GM18867 (cell line): ENCODE results near the gene NKX2-4.
"Not testable (repeated sequence)": the region's sequence is repeated elsewhere in the genome, so short reads cannot be mapped to it uniquely, and the experiment has no call there.

Experiments used
- ATAC-seq: cut with Tn5 transposase; IDR thresholded peaks from one replicate; pipeline ENCODE4 v1.9.1; 2021; ENCODE audit warnings: mild to moderate bottlenecking, moderate library complexity; ENCODE audit not compliant: unreplicated experiment

Gene NKX2-4

DNA sequence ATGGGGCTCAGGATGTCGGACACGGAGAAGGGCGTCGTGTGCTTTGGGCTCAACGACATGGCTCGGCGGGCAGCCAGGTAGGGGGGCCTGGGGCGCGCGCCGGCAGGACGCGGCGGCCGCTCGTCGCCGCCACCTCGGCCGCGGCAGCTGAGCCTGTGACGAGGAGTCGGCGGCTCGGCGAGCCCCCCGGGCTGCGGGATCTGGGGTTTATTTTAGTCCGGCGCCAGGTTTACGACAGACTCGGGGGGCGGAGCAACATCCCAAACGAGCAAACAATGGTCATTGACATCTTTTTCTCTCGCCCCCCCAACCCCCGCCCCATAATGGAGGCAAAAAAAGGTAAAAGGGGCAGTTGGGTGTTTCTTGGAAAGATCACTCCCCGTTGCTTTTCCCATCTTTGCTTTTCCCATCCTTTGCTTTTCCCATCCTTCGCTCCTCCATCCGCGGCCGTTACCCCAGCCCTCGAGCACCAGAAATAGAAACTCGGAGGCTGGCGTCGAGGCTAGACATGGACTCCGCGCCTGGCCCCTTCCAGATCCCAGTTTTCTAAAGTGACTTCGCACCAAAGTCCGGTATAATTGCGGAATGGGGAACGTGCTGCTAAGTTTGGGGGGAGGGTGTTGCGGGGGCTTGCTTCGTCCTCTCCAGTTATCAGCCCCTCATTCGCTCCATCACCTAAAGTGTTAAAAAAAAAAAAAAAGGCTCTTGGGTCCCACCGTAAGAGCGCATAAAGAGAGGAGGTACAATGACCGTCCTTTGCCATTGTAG is at the start of gene NKX2-4:
NKX2-4 (minus strand) TSS at position 186 of the 768 bp plus-strand sequence; CDS start at position 59, 127 bp downstream.
- no peak for ATAC-seq

DNA sequence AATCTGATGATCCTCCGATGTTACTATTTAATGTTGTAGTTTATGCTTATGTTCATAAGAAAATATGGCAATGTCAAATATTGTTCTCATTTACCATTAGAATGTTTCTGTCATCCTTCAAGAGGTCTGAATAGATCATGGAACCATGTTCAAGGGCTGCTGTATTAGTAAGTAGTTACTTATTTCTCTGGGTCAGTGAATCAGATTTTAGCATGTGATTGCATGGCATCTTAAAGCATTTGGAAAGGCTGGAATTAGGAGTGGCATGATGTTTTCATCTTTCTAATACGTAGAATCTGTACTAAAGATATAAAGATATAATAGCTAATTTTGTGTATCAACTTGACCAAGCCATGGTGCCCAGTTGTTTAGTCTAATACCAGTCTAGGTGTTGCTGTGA is 40.5 kb upstream of the NKX2-4 start:
- ATAC-seq, result no peak

DNA sequence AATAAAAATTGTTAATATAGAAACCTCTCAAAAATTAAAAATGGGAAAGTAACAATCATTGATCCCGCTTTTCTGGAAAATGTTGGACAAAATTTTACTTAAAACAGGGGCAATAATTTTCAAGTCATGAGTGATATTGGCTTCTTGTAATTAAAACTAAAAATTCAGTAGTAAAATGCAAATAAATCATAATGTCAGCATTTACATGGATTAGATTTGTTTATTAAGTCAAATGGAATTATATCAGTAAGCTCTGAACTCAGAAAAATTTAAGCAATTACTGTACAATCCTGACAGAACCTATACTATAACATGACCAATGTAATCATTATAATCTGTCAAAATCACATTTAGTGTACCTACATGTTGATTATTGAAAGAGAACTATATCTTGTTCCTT is 39.9 kb upstream of the NKX2-4 start:
- no peak for ATAC-seq

DNA sequence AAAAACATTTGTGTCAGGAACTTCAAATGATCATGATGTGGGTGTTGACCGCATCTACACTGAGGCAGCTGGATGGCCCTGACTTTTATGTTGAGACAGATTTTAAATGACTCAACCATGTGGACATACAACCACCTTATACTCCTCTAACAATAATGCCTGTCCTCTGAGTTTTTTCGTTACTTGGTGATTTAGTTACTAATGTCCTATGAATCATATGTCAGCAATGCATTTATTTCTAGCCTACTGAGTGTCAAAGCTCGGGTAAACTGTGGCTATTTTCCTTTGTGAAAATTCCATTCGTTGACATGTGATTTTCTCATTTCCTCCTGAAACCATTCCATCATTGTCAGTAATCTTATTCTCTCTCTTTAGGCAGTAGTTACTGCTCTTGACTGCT is 38.9 kb upstream of the NKX2-4 start:
- ATAC-seq, result no peak

DNA sequence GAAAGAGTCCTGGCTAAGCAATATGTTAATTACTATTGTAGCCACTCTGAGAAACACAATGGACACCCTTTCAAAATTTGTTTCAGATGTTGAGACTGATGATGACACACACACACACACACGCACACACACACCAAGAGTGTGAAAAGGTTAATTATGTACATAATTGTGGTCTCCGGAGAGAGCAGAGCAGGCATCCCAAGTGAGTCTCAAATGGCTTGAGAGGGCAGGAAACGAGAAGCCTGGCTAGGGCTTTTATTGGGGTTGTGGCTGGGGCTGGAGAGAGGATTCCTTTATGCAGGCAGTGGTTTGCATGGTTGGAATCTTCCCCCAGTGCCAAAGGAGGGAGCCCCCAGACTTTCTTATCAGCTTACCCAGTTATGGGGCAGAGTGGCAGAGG is 38.2 kb upstream of the NKX2-4 start:
- no peak for ATAC-seq

DNA sequence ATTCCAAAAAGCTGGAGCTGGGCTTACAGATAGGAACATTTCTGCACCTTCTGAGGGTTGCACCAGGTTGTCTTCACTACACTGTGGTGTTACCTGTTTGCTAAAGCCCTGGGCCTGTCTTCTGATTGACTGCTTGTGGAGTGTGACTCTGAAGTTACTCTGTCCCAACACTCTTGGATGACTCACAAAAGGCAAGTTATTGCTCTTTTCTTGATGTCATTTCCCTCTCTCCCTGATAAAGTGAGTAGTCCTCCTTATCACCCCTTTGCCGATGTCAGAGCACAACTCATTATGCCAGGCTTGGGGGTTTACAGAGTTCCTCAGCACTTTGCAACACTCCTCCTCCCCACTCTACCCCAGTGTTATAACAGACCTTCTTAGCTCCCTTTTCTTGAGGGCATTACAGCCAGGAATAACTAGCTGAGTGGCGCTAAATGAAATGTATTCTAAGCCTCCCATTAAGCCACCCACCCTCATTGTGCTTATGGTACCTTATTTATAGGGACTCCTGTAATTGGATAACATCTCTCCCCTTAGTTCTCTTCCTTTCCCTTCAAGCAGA is 36.1 kb upstream of the NKX2-4 start:
- no peak for ATAC-seq

DNA sequence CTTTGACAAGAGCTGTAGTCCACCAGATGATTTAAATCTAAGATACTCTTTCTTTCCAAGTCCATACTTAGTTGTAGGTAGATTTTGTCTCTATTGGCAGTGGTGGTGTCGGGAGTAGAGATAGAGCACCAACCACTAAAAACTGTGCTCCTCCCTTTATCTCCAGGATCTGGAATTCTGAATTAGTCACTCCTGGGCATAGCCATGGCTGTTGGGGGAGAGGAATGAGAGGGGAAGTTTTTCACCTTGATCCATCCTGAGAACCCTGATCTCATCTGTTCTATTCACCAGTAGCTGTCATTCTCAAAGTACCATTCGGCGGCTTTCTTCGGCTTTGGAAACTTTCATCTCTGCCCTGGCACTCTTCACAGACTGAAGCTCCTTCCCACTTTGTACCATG is 35.6 kb upstream of the NKX2-4 start:
- ATAC-seq, result no peak

DNA sequence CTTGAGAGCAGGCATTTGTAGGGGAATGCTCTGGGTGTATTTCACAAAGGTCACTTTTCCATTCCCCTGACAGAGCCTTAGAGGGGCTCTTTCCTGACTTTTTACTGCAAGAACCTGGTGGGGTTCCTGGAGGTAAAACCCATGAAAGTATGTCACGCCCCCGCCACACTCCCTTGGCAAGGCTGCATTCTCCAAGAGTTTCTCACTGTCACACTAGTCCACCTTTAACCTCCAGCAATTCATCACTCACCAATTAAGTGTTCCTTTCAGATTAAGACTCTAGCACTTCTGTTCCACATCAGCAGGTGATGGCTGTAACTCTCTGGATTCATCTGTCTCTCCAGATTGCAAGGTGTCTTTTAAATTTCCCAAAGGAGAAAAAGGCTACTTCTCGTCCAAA is 32.7 kb upstream of the NKX2-4 start:
- ATAC-seq, result no peak

DNA sequence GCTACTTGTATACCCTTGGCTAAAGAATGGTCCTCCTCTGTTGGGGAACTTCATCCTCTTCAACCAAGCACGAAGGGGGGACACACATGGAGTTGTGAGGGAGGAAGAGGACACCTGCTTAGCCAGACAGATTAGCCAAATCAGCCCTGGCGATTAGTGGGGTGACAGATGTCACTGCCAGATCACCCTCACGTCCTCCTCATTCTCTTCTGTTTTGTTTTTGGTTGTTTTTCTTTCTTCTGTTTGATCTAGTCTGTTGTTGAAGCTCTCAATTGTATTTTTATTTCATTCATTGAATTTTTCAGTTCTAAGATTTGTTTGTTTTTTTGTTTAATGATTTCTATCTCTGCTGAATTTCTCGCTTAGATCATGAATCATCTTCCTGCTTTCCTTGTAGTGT is 27.5 kb upstream of the NKX2-4 start:
- no peak for ATAC-seq

DNA sequence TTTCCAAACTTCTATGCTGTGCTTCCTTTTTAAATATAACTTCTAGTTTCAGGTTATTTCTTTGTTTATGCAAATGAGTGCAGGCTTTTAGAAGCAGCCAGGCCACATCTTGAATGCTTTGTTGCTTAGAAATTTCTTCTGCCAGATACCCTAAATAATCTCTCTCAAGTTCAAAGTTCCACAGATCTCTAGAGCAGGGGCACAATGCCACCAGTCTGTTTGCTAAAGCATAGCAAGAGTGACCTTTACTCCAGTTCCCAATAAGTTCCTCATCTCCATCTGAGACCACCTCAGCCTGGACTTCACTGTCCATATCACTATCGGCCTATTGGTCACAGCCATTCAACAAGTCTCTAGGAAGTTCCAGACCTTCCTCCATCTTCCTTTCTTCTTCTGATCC is 26.4 kb upstream of the NKX2-4 start:
- ATAC-seq, result not testable (repeated sequence)

DNA sequence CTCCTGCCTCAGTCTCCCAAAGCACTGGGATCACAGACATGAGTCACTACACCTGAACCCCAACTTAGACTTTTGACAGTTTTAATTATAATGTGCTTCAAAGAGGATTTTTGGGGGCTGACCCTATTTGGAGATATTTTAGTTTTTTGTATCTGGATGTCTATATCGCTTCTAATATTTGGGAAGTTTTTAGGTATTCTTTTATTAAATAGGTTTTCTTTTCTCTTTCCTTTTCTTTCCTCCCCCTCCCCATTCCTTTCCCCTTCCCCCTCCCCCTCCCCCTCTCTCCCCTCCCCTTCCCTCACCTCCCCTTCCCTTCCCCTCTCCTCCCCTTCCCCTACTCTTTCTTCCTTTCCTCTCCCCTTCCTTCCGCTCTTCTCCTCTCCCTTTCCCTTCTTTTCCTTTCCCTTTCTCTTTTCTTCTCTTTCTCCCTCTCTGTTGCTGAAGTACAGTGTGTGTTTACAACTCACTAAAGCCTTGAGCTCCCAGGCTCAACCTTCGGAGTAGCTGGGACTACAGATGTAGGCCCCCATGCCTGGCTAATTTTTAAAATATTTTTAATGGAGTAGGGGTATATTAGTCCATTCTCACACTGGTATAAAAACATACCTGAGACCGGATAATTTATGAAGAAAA is 24.4 kb upstream of the NKX2-4 start:
- no peak for ATAC-seq

DNA sequence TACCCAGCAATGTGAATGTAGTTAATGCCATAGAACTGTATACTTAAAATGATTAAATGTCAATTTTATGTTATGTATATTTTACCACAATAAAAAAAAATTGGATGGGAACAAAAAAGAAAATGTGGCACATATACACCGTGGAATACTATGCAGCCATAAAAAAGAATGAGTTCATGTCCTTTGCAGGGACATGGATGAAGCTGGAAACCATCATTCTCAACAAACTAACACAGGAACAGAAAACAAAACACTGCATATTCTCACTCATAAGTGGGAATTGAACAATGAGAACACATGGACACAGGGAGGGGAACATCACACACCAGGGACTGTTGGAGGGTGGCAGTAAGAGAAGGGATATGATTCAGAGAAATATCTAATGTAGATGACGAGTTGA is 21.8 kb upstream of the NKX2-4 start:
- not testable (repeated sequence) for ATAC-seq

DNA sequence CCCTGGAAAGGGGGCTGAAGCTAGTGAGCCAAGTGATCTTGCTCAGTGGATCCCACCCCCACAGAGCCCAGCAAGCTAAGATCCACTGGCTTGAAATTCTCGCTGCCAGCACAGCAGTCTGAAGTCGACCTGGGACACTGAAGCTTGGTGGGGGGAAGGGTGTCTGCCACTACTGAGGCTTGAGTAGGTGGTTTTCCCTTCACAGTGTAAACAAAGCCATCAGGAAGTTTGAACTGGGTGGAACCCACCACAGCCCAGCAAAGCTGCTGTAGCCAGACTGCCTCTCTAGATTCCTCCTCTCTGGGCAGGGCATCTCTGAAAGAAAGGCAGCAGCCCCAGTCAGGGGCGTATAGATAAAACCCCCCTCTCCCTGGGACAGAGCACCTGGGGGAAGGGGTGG is 16.7 kb upstream of the NKX2-4 start:
- ATAC-seq, result not testable (repeated sequence)

DNA sequence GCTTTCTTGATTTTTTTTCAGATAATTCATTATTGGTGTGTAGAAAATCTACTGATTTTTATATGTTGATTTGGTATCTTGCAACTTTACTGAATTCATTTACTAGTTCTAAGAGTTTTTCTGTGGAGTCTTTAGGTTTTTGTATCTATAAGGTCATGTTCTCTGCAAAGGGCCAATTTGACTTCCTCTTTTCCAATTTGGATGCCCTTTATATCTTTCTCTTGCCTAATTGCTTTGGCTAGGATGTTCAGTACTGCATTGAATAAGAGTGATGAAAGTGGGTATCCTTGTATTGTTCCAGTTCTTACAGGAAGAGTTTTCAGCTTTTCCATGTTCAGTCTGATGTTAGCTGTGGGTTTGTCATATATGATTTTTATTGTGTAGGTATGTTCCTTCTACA is 14.4 kb upstream of the NKX2-4 start:
- no peak for ATAC-seq

DNA sequence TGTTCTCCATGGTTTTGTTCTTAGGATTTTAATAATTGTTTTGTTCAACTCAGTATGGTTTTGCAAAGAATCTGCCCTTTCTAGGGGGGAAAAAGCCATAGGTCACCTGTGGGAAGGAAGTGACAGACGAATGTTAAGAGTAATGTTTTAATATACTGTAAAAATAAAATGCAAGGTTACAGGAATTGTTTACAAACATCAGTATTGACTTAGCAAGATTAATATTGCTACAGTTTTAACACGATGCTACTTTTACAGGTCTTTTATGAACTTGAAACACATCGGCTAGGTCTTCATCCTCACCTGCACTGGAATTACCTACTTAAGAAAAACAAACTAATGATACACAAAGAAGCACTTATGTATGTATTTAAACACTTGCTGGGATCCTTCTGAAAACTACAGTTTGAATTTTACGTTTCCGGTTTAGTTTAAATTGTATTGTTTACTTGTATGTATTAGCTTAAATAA is 1.7 kb upstream of the NKX2-4 start:
- no peak for ATAC-seq

DNA sequence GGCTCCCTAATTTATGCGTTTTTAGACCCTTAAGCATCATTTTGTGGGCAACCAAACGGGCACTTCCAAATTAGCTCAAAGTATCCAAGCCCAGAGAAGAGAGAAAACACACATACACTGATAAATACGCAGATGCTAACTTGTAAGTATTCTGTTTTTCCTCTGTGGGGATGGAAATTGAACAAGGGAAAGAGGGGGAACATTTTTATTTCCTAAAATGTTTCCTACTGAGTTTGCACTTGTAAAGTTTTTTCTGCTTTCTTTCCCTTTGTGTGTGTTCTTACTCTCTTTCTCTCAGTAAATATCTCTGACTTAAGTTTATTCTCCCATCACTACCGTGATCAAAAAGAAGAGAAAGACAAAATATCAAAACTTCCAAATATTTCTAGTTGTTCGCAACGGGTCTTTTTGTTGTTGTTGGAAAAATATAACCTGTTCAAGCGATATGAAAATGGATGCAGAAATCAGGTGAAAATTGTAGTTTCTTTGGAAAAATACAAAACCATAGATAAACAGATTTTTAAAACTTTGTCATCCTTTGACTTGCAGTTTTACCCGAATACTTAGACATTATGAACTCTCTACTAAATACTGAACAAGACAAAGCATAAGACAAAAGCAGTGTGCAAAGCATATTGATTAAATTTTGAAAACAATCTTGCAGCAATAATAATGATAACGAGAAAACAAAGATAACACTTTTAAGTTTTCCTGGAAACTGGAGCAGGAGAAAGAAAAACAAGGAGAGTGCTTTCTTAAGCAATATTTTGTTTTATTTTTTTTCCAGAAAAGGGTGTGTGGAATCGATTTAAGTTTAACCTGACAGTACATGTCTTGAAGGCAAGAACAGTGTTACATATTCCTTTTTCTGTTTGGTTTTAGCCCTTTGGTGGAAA is 1.0 kb upstream of the NKX2-4 start:
- ATAC-seq, result no peak

DNA sequence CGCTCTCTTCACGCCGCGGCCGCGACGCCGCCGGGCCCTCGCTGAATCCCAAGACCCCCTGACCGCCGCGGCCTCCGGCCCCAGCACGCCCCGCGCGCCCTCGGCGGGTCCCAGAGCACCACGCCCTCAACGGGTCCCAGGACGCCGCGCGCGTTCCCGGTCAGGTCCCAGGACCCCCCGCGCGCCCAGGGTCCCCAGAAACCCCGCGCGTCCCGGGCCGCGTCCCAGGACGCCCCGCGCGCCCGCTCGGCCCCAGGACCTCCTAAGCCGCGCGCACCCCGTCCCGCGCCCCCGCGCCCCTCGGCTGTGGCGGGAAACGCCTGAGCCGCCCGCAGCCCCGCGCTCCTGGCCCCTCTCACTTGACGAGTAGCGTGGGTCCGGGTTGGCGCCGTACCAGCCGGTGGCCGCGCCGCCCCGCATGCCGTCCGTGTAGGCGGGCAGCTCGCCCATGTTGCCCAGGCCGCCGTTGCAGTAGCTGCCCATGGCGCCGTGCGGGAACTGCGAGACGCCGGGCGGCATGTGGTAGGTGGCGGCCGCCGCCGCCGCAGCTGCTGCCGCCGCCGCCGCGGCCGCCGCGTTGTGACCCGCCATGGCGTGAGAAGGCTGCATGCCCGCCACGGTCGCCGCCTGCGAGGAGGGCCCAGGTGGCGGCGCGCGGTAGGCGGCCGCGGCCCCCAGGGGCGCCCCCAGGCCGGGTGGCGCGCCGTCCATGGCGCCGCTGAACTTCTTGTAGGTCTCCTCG is 556 bp downstream of the NKX2-4 start:
- no peak for ATAC-seq

DNA sequence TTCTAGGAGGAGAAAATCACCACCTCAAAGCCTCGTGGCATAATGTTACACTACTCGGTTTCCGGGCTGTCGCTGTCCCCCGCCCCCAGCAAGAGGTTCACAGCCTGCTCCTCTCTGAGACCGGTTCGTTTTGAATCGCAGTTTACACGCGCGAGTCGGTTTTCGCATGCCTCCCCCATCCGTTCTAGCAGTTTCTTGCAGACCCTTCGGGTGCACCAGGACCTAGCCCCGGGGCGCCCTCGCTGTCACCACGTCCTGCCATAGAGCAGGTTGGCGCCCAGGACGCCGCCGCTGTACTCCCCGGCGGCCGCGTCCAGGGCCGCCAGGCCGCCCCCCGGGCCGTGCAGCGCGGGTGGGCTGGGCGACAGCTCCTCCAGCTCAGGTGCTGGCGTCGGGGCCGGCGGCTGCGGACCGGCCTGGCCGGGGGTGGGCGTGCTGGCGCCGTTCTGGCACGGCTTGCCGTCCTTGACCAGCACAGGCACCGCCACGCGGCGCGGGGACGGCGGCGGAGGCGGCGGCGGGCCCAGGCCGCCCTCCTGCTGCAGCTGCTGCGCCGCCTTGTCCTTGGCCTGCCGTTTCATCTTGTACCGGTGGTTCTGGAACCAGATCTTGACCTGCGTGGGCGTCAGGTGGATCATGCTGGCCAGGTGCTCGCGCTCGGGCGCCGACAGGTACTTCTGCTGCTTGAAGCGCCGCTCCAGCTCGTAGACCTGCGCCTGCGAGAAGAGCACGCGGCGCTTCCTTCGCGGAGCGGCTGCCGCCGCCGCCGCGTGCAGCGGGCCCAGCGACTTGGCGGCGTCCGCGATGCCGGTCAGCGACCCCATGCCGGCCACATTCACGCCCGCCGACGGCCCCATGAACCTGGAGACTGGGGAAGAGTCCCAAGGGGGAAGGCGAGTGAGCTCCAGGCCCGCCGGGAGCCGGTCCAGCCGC is 1.4 kb downstream of the NKX2-4 start:
- no peak for ATAC-seq

DNA sequence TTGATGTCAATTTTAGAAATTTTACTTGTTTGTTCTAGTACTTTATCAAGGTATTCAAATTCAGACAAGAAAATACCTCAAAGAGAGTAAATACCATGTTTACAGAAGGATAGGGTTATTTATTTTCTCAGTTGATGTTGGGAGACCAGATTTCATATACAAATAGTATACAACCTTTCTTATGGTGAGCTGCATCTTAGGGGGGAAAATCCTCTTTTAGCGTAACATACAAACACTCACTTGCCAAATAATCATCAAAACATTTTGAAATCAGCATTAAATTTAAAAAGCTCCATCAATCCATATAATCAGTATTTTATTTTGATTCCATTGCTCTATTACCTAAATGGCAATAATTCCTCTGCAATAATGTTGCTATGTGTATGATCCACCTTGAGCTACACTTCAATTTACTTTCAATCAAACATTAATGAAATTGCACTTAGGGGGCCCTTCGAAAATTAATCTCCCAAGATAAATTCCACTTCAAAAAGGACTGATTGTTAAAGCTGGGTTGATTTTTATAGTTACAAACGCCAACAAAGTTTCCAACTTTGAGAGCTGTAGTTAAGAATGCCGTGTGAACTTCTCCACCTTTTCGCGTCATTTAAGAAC is 2.2 kb downstream of the NKX2-4 start:
- ATAC-seq, result no peak
